Mucosa of rectum (tissue), 2 donors: ENCODE measurements around the gene LATS2.

Source experiments
- H3K27ac ChIP-seq, 2 donors: one replicate each; pipeline ENCODE4 v1.7.0; 2013; ENCODE audit warnings: inconsistent platforms in 2 of 2, low read depth in 2 of 2, low read length in 2 of 2
- H3K27me3 ChIP-seq, 2 donors: one replicate each; pipeline ENCODE4 v1.7.0; 2013; ENCODE audit warnings: low read length in 2 of 2; ENCODE audit not compliant: control insufficient read depth in 2 of 2, insufficient read depth in 2 of 2
- H3K36me3 ChIP-seq, 2 donors: one replicate each; pipeline ENCODE4 v1.7.0; 2013; ENCODE audit warnings: low read length in 2 of 2; ENCODE audit not compliant: control insufficient read depth in 2 of 2, insufficient read depth in 2 of 2
- H3K4me1 ChIP-seq, 2 donors: one replicate each; pipeline ENCODE4 v1.7.0; 2013; ENCODE audit warnings: low read length in 2 of 2, mild to moderate bottlenecking in 1 of 2; ENCODE audit not compliant: control insufficient read depth in 2 of 2, insufficient read depth in 2 of 2
- H3K4me3 ChIP-seq, 2 donors: one replicate each; pipeline ENCODE4 v1.7.0; 2013; ENCODE audit warnings: low read length in 2 of 2
- H3K9ac ChIP-seq, 2 donors: one replicate each; pipeline ENCODE4 v1.7.0; 2013; ENCODE audit warnings: low read length in 2 of 2, low read depth in 1 of 2, mild to moderate bottlenecking in 1 of 2
- H3K9me3 ChIP-seq, 2 donors: one replicate each; pipeline ENCODE4 v1.7.0; 2013; ENCODE audit warnings: low read length in 2 of 2; ENCODE audit not compliant: control insufficient read depth in 2 of 2
- donor health status: healthy.
- donor health status: Normal muscosa, but diverticular disease.

Gene LATS2

GRCh38 chr13:21037656-21038055, 23.7 kb downstream of the LATS2 start:
- Histone ChIP-seq H3K36me3 (no peaks in the 10 kb centered on the region), H3K9me3 (no peaks in the 10 kb centered on the region), H3K27ac (no peak overlapping the region), H3K4me1 (peaks cover 6 to 16% of the 10 kb centered on the region in 2 donors), H3K4me3 (no peak overlapping the region), H3K27me3 (no peaks in the 10 kb centered on the region), H3K9ac (no peak overlapping the region)

DNA sequence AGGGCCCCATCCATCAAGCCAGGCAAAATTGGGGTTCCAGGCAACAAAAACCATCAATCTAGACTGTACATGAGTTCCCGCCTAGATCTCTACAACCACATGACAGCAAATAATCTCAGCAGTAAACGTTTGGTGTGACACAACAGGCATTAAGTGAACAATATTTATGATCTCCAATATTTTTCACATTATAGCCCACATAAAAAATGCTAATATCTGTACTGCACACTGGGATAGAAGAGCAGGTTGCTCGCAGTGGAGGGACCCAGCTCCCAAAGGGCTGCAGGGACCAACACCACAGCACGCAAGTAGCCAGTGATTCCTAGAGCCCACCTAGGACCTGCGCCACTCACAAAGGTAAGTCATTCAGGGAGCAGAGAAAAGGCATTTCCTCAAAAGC, 25.9 kb downstream of the LATS2 start:
- no peaks in the 10 kb centered on the region for H3K9me3 ChIP-seq
- H3K27ac ChIP-seq, result no peak overlapping the region
- H3K4me3 ChIP-seq, result no peak overlapping the region
- H3K36me3 ChIP-seq, result no peaks in the 10 kb centered on the region
- H3K9ac ChIP-seq, result no peak overlapping the region
- H3K4me1 ChIP-seq, result peaks cover 5 to 16% of the 10 kb centered on the region in 2 donors
- H3K27me3 ChIP-seq, result no peaks in the 10 kb centered on the region

DNA sequence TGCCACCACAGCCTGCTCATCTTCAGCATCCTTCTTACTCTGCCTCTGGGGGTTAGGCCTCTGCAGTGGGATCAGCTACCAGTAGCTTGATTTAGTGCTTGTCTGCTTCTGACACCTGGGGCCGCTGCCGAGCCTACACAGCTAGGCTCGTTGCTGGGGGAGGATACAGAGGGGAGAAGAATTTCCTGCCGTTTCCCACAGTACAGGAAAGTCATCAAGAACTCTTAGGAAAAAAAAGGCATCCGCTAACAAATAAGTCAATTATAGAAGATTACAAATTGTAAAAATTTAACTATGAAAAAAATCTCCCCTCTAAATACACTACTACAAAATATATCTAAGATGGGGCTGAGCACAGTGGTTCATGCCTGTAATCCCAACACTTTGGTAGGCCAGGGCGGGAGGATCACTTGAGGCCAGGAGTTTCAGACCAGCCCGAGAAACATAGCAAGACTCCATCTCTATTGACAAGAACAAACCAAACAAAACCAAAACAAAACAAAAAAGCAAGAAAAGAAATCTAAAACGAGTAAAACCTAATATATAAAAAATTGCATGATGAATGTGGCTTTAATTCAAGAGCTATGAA, 26.7 kb downstream of the LATS2 start:
- Histone ChIP-seq H3K36me3 (no peaks in the 10 kb centered on the region), H3K9ac (no peak overlapping the region), H3K4me3 (no peak overlapping the region), H3K27me3 (no peaks in the 10 kb centered on the region), H3K27ac (no peak overlapping the region), H3K4me1 (peaks cover 3 to 16% of the 10 kb centered on the region in 2 donors), H3K9me3 (no peaks in the 10 kb centered on the region)

DNA sequence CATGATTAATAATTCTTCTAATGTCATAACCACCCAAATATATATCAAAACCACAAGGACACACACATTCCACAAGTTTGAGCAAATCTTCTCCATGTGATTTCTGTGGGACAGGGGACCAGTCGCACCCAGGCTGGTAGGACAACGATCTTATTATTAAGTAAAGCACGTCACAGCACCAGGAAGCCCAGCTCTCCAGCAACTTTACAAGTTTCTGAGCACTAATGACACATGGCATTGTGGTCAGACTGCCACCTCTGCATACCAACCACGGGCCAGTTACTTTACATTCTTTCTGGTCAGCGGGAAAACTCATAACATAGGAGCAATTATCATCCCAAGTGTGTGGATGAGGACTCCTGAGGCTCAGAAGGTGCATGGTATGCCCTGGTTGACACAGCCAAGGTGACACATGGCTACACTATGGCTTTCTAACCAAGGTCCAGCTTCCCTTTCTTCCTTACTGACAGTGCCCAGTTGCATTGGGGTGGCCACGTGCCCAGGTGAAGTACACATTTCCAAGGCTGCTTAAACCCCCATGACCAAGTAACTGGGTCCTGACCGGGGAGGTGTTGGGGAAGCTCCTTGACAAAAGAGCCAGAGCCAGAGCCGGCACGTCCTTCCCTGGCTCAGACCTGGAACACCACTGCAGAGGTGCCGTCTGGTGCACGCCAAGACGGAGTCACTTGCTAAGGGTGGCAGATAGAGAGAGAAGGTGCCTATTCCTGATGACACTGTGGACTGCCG, 27.4 kb downstream of the LATS2 start:
- Histone ChIP-seq H3K9me3 (no peaks in the 10 kb centered on the region), H3K27ac (no peak overlapping the region), H3K27me3 (no peaks in the 10 kb centered on the region), H3K4me1 (peaks cover 3 to 12% of the 10 kb centered on the region in 2 donors), H3K4me3 (no peak overlapping the region), H3K36me3 (no peaks in the 10 kb centered on the region), H3K9ac (no peak overlapping the region)

DNA sequence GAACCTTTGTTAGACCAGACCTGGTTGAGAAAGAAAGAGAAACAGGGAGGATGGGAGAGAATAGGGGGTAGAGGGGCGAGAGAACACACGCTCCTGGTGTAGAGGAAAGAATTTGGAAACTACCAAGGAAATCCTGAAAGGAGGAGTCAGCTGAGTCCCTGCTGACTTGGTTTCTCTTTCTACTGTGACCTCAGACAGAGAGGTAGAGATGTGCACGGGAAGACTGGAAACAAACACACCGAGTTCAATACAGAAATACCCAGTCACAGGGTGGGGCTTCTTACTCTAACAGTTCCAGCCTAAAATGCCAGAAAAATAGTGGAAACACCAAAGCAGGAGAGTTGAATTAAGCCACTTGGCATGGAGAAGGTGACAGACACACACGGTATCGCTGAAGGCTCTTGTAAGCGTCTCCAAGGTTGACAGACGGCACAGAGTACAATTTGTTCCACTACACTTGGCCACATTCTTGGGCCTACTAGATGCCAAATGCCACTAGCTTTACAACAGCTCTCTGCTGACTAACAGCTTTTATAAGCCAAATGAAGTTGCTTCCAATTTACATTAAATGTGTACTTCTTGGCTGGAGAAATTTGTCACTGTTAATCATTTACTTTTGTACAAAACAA, 28.1 kb downstream of the LATS2 start:
- H3K9ac ChIP-seq, result no peak overlapping the region
- peak overlapping the region; percentile 16 to 59 for H3K27ac ChIP-seq
- no peaks in the 10 kb centered on the region for H3K27me3 ChIP-seq
- H3K9me3 ChIP-seq, result no peaks in the 10 kb centered on the region
- peaks cover 3 to 12% of the 10 kb centered on the region in 2 donors for H3K4me1 ChIP-seq
- no peaks in the 10 kb centered on the region for H3K36me3 ChIP-seq
- H3K4me3 ChIP-seq, result no peak overlapping the region

- Histone ChIP-seq H3K9me3 (no peaks in the 10 kb centered on the region), H3K27me3 (no peaks in the 10 kb centered on the region), H3K9ac (no peak overlapping the region), H3K36me3 (no peaks in the 10 kb centered on the region), H3K4me1 (peaks cover 3 to 12% of the 10 kb centered on the region in 2 donors), H3K27ac (peak overlapping the region; percentile 16 to 59), H3K4me3 (no peak overlapping the region)
These were observed 28.7 kb downstream of the LATS2 start for GRCh38 chr13:21032656-21033055.

DNA sequence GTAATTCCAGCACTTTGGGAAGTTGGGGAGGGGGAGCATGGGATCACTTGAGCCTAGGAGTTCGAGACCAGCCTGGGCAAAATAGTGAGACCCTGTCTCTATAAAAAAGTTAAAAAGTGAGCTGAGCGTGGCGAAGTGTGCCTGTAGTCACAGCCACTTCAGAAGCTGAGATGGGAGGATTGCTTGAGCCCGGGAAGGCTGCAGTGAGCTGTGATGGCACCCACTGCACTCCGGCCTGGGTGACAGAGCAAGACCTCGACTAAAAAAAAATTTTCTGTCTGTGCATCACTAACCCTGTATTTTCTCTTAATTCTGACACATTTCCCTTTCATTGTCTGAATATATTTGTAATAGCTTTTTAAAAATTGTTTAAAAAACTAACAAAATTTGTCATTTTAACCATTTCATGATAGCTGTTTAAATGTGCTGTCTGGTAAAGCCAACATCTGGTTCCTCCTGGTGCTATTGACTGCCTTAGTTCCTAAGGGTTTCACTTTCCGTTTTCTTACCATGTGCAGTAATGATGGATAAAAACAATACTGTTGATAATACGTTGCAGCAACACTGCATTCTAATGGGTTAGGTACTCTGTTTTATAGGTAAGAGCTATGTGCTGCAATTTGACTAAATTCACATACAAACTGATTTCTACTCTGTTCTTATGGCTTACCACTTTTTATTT, 29.7 kb downstream of the LATS2 start:
- Histone ChIP-seq H3K4me3 (no peak overlapping the region), H3K27me3 (no peaks in the 10 kb centered on the region), H3K9me3 (no peaks in the 10 kb centered on the region), H3K27ac (no peak overlapping the region), H3K4me1 (peaks cover 3 to 12% of the 10 kb centered on the region in 2 donors), H3K36me3 (no peaks in the 10 kb centered on the region), H3K9ac (no peak overlapping the region)

DNA sequence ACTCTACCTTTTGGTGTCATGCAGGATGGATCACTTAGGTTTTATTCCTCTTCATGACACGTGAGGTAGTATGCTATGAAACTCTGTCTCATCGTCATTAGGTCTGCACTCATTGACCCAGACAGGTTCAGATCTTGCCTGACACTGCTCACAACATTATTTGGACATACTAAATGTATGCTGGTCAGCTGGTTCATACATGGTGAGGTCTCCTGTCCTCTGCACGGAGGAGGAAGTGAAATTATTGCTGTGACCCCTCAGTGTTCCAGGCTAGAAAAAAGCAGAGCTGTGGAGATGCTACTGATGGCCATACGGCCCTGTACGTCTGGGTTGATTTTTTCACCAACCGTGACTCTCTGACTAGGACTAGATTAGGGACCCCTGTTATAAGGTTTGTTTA, 35.8 kb downstream of the LATS2 start:
- Histone ChIP-seq H3K9me3 (no peaks in the 10 kb centered on the region), H3K9ac (no peak overlapping the region), H3K4me1 (peaks cover 3 to 7% of the 10 kb centered on the region in 2 donors), H3K27me3 (no peaks in the 10 kb centered on the region), H3K27ac (no peak overlapping the region), H3K36me3 (no peaks in the 10 kb centered on the region), H3K4me3 (no peak overlapping the region)

- Histone ChIP-seq H3K4me1 (peaks cover 3 to 7% of the 10 kb centered on the region in 2 donors), H3K9ac (no peak overlapping the region), H3K27me3 (no peaks in the 10 kb centered on the region), H3K36me3 (no peaks in the 10 kb centered on the region), H3K27ac (no peak overlapping the region), H3K9me3 (no peaks in the 10 kb centered on the region), H3K4me3 (no peak overlapping the region)
These were observed 39.1 kb downstream of the LATS2 start for GRCh38 chr13:21022056-21022979.
